NCI-H2227 (cell line): ENCODE measurements around the gene NEURL1B.
"Not testable (repeated sequence)": the region's sequence is repeated elsewhere in the genome, so short reads cannot be mapped to it uniquely, and the experiment has no call there.

Experiments
- DNase-seq: peaks from one replicate; lab custom pipeline; 2025; ENCODE audit not compliant: unreplicated experiment; lab: John Stamatoyannopoulos, UW

NEURL1B gene

GRCh38 chr5:172640822-172641358 is at the start of gene NEURL1B:
Gene NEURL1B (plus strand): TSS chr5:172641263. CDS start chr5:172641407, 144 bp downstream.
- DNase-seq, result peak; percentile 85

- no peak for DNase-seq
These were observed 49.4 kb upstream of the NEURL1B start for GRCh38 chr5:172591636-172592035.

GRCh38 chr5:172592881-172593280 is 48.2 kb upstream of the NEURL1B start:
- no peak for DNase-seq

GRCh38 chr5:172593306-172593705 is 47.8 kb upstream of the NEURL1B start:
- DNase-seq, result no peak

GRCh38 chr5:172593721-172594235 is 47.3 kb upstream of the NEURL1B start:
- DNase-seq, result no peak

DNA sequence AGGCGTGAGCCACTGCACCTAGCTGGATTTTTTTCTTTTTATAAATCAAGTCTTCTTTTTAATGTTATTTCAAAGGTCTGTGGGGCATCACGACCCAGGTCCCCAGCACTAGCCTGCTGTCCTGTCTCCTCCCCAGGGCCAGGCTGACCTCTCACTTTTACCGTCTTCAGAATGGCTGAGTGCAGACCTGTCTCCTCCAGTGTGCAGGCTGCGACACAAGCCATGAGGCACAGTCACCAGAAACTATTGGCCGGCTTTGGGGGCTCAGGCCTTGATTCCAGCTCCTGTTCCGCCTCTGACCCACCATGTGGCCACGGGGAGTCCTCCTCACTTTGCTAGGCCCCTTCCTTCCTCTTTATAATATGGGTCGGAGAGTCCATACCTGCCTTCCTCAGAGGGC is 46.6 kb upstream of the NEURL1B start:
- DNase-seq, result no peak

DNA sequence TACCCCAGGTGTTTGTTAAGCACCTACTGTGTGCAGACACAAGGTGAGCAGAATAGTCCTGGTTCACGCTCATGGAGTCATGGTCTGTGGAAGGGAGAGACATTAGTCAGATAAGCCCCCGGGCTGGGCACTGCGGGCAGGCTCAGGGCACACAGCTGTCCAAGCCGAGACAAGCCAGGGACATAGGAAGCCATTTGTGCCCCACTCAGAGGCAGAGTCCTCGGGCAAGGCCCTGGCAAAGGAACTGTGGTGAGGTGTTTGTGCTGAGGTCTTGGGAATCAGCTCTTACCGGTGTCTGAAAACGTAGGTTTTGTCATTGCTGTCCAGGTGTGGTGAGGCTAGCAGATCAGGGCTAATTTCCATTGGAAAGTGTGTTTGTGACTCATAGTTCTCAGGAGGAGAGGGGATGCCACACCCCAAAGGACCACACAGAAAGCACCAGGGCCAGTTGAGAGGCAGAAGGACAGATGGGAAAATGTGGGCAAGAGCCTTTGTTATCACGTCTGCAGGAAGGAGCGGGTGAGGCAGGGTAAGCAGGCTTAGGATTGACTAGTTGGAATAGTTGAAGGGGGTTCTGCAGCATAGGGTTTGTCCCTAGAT is 46.1 kb upstream of the NEURL1B start:
- DNase-seq, result no peak

GRCh38 chr5:172595596-172596455 is 45.2 kb upstream of the NEURL1B start:
- DNase-seq, result no peak

- no peak for DNase-seq
These were observed 44.3 kb upstream of the NEURL1B start for GRCh38 chr5:172596638-172597231.

GRCh38 chr5:172597755-172598155 is 43.3 kb upstream of the NEURL1B start:
- DNase-seq, result no peak

GRCh38 chr5:172598251-172599203 is 42.5 kb upstream of the NEURL1B start:
- no peak for DNase-seq

DNA sequence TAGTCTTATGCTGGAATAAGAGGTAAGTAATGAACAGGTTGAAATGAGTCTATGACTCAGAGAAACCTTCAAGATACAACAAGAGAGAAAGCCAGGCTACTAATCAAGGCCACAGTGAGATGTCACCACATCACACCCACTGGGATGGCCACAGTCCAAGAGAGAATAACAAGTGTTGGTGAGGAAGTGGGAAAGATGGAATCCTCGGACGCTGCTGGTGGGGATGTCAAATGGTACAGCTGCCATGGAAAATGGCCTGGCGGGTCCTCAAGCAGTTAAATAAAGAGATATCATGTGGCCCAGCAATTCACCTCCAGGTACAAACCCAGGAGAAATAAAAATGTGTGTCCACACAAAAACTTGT is 41.9 kb upstream of the NEURL1B start:
- DNase-seq, result no peak

- DNase-seq, result no peak
These were observed 40.5 kb upstream of the NEURL1B start for GRCh38 chr5:172600571-172600970.

DNA sequence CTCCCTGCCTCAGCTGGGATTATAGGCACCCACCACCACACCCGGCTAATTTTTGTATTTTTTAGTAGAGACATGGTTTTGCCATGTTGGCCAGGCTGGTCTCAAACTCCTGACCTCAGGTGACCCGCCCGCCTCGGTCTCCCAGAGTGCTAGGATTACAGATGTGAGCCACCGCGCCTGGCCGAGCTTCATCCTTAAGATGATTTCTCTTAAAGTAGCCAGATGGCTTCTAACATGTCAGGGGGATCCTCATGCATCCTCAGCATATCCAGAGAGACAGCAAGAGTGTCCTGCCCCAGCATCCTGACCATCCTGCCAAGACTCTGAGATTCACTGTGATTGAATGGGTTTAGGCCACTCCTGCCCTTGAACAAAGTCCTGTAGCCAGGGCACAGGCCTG is 39.5 kb upstream of the NEURL1B start:
- DNase-seq, result not testable (repeated sequence)

DNA sequence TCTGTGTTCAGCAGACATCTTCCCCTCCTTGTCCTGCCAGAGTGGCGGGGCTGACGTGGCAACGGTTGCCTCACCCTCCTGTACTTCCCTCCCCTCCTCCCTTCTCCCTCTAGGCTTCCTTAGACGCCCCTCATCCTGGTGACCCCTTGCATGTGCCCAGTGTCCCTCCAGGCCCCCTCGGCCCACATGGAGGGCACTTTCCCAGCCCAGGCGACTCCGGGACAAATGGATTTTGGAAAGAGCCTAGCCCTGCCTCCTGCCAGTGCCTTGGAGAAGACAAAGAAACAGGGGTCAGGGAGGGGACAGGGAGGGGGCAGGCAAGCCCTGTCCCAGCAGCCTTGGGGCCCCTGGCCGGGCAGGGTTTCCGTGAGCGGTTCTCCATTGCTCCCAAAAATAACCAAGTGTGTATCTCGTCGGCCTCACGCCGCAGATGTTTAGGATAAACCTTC is 38.3 kb upstream of the NEURL1B start:
- no peak for DNase-seq

- DNase-seq, result no peak
These were observed 37.7 kb upstream of the NEURL1B start for GRCh38 chr5:172603251-172603806.

DNA sequence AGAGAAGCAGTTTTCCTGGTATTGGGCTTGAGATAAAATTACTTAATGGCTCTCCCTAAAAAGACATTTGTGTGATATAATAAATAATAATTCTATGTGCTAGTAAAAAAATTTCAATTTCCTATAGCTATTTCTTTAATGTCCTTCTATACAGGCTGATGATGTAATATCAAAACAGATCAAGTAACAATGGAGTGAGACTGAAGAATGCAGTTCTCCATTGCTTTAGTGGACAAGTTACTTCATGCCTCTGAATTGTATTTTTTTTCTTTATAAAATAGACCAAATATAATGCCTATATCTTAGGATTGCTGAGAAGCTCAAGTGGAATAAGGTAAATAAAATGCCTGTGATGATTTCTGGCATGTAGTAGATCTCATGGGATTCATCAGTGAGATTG is 35.6 kb upstream of the NEURL1B start:
- no peak for DNase-seq

DNA sequence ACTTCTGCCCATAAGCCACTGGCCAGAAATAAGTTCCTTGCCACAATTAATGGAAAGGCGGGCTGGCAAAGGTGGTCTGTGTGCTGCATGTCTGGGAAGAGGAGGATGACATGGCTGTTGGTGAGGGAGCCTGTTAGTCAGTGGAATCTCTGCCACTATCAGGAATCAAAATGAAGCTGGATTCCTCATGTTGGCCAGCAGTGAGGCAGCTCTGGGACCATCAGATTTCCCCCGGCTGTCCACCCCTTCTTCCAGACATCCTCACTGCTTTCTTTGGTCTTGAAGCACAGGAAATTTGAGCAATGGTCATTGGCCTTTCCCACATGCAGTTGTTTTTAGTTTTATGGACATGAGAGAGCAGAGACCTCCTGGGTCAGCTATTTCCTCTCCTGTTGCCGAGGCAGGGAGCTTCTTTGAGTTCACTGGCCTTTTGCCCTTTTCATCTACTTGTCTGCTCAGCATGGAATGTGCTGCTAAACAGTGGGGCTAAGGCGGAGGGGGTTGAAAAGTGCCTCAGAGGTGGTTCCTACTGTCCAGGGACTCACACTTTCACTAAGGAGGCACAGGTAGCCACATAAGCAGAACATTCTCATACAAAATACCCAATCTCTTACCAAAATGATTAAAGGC is 34.8 kb upstream of the NEURL1B start:
- no peak for DNase-seq

GRCh38 chr5:172607213-172607793 is 33.8 kb upstream of the NEURL1B start:
- DNase-seq, result no peak
